GM12873 (cell line): Measurements from ENCODE around the gene OR51E1.

Experiments
- TF ChIP-seq, protein P1 (sequence below): IDR thresholded peaks from 2 replicates; pipeline ENCODE4 v1.5.1; 2012; ENCODE audit warnings: low read depth, mild to moderate bottlenecking, moderate library complexity, low read length, control low read depth; ENCODE audit not compliant: insufficient read depth; ENCODE audit errors: missing control alignments

OR51E1 gene

DNA sequence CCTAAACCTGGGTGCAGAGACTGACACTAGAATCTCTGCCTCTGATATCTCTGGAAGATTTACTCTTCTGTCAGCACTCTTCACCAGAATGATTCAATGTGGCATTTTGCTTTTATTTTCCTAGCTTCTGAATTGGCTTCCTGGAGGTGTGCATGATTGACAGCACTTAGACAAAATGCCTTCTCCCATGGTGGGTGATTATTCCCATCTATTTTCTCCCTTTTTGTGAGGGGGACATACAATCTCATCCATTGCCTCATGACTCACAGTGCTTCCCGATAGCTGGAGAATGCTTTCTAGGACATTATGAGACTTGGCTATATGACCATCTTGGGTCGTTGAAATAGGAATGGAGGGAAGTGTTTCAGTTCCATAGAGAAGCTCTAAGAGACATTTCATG, 31.8 kb upstream of the OR51E1 start:
- TF ChIP-seq, protein P1, sequence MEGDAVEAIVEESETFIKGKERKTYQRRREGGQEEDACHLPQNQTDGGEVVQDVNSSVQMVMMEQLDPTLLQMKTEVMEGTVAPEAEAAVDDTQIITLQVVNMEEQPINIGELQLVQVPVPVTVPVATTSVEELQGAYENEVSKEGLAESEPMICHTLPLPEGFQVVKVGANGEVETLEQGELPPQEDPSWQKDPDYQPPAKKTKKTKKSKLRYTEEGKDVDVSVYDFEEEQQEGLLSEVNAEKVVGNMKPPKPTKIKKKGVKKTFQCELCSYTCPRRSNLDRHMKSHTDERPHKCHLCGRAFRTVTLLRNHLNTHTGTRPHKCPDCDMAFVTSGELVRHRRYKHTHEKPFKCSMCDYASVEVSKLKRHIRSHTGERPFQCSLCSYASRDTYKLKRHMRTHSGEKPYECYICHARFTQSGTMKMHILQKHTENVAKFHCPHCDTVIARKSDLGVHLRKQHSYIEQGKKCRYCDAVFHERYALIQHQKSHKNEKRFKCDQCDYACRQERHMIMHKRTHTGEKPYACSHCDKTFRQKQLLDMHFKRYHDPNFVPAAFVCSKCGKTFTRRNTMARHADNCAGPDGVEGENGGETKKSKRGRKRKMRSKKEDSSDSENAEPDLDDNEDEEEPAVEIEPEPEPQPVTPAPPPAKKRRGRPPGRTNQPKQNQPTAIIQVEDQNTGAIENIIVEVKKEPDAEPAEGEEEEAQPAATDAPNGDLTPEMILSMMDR: no peak

- TF ChIP-seq, protein P1: no peak
Measured at GRCh38 chr11:4615856-4616444, 27.8 kb upstream of the OR51E1 start.

DNA sequence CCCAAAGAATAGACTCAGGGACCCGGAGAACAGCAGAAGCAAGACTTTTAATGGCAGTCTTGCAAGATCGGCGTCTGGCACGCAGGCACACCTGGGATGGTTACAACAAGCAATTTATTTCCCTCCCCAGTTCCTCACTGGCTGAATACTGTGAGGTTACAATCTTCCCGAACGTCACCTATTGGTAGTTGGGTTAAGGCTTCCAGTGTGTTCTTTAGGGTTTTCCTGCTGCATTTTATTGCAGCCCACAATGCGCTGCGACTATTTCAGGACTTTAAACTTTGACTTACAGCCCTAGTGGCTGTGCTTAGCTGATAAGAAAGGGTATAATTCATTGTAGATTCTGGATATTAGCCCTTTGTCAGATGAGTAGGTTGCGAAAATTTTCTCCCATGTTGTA, 24.3 kb upstream of the OR51E1 start:
- TF ChIP-seq, protein P1: no peak

DNA sequence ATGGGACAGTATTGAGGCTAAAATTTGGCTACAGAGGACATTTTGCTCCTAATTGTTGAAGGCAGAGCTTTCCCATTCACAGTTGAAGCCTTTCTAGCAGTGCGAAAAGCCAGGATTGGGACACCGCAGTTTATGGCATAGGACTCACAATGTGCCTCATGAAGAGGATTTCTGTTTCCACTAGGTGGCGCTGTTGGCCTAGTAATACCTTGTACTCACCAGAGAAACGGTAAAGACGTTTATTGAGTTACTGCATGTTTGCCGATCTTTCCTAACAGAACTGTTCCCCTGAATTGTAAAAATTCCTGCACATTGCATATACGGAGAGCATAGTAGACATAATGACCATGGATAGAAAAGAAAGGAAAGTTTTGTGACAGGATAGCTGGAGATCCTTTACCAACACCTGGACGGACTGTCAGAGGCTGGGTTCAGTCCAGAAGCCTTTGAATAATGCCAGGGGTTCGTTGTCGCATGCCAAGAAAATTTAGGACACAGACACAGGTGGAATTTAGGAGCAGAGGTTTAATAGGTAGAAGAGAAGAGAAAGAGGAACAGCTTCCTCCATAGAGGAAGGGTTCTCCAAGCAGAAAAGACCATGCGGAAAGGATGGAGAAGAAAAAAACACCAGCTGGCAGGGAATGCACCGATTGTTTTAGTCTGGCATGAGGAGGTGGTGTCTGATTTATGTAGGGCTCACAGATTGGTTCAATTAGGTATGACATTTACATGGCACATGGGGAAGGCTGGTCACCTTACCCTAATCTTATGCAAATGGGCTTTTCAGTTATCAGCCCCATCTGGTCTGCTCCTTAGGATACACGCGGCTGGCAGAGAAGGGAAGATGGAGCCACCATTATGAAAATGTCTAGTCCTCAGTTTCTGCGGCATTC, 17.3 kb upstream of the OR51E1 start:
- TF ChIP-seq, protein P1: peak; percentile 78

DNA sequence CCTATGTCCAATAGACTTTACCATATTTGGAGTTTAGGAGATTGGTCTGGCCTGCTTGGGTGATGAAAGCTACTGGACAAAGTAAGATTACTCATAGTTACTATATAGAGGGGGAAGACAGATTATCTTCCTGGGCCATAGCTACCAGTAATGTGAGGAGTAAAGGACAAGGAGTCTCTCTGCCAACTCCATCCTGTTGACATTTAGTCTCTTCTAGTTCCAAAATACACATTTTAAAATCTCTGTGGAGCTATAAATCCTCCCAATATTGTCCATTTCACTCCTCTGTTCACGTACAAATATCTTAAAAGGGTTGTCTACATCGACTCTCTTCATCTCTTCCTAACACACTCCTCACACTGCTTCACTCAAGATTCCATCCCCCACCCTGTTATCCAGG, 7.6 kb upstream of the OR51E1 start:
- TF ChIP-seq, protein P1: no peak

- TF ChIP-seq, protein P1: peak; percentile 99
Measured at GRCh38 chr11:4636962-4637661, 6.7 kb upstream of the OR51E1 start, which contains the start of gene OR51D1. Gene OR51D1, plus strand, starts transcription at chr11:4637477. Its CDS starts 2,314 bp downstream, at chr11:4639791.

DNA sequence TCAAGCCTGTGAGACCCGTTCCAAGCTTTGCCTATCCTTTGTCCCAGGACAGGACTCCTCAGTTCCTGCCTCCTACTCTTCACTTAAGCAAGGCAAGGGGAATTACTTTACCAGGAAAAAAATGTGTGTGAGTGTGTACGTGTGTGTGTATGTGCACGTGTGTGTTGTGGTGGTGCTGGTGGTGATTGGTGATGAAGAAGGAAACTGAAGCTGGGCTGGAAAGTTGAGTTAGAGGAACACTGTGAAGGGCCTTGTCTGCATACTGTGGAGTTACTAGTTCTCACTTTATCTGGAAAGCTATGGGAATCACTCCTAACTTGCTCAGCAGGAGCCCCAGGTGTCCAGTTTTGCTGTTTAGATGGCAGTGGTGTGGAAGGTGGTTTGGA, 6.1 kb upstream of the OR51E1 start:
- TF ChIP-seq, protein P1: no peak
